ENCODE data around the gene SLC5A5. TPM values are rescaled to one million over a fixed set of nuclear protein-coding genes. Genes with fewer than 3 reads are reported as not detected.

Gene SLC5A5
- polyA plus RNA-seq, 4 donors, result 0.04 to 0.14 (median 0.04) TPM; not detected in 1

Other genes with a start within 250 kb of the SLC5A5 start
- gene UNC13A, start 183.6 kb upstream of the SLC5A5 start, polyA plus RNA-seq (ENCODE audit: insufficient read length in 4 of 4), result under 1 TPM; 0.16 to 0.38 (median 0.26) TPM
- gene MAP1S, start 152.5 kb upstream of the SLC5A5 start, polyA plus RNA-seq (ENCODE audit: insufficient read length in 4 of 4), result 10 to 100 TPM; 29.1 to 49.0 (median 40.0) TPM
- 1 to 10 TPM; 1.3 to 3.3 (median 2.5) TPM for gene FCHO1, start 120.5 kb upstream of the SLC5A5 start, polyA plus RNA-seq (ENCODE audit: insufficient read length in 4 of 4)
- 10 to 100 TPM in 2 of 4 donors, 1 to 10 TPM in 2; 5.1 to 12.0 (median 8.0) TPM for gene B3GNT3, start 76.8 kb upstream of the SLC5A5 start, polyA plus RNA-seq (ENCODE audit: insufficient read length in 4 of 4)
- under 1 TPM; 0.19 to 0.55 (median 0.38) TPM for gene INSL3, start 50.4 kb upstream of the SLC5A5 start, polyA plus RNA-seq (ENCODE audit: insufficient read length in 4 of 4)
- 1 to 10 TPM; 2.2 to 4.9 (median 3.6) TPM for gene JAK3, start 24.0 kb upstream of the SLC5A5 start, polyA plus RNA-seq (ENCODE audit: insufficient read length in 4 of 4)
- gene RPL18A, start 12.0 kb upstream of the SLC5A5 start, polyA plus RNA-seq (ENCODE audit: insufficient read length in 4 of 4), result 1,000 to 10,000 TPM in 2 of 4 donors, 100 to 1,000 TPM in 2; 867 to 1,395 (median 1,135) TPM
- 100 to 1,000 TPM in 1 of 4 donors, 10 to 100 TPM in 3; 51.9 to 100 (median 78.3) TPM for gene CCDC124, start 61.1 kb downstream of the SLC5A5 start, polyA plus RNA-seq (ENCODE audit: insufficient read length in 4 of 4)
- 1 to 10 TPM; 5.6 to 8.4 (median 7.0) TPM for gene KCNN1, start 95.2 kb downstream of the SLC5A5 start, polyA plus RNA-seq (ENCODE audit: insufficient read length in 4 of 4)
- 1 to 10 TPM; 4.9 to 6.0 (median 5.3) TPM for gene ARRDC2, start 136.2 kb downstream of the SLC5A5 start, polyA plus RNA-seq (ENCODE audit: insufficient read length in 4 of 4)
- under 1 TPM; 0.18 to 0.42 (median 0.31) TPM for gene IL12RB1, start 215.0 kb downstream of the SLC5A5 start, polyA plus RNA-seq (ENCODE audit: insufficient read length in 4 of 4)
- gene MAST3, start 225.8 kb downstream of the SLC5A5 start, polyA plus RNA-seq (ENCODE audit: insufficient read length in 4 of 4), result 1 to 10 TPM; 3.5 to 9.6 (median 6.3) TPM